Keratinocyte (primary cell): Measurements from ENCODE around the gene CLCNKB. TPM values are rescaled to one million over a fixed set of nuclear protein-coding genes. Genes with fewer than 3 reads are reported as not detected.

Source experiments
- DNase-seq: peaks from one replicate; pipeline ENCODE4 v3.0.0-alpha.2; 2011; ENCODE audit warnings: low read depth, missing footprints, low spot score
- FAIRE-seq: peaks from 2 replicates; lab custom pipeline; 2011; peaks lifted over from hg19 to GRCh38; lab: Jason Lieb, UNC
- H2AFZ ChIP-seq: 2 replicates; pipeline ENCODE4 v1.6.0; 2012; ENCODE audit warnings: low read length, control low read depth, inconsistent platforms; ENCODE audit not compliant: control insufficient read depth
- H3K27ac ChIP-seq: 2 replicates; pipeline ENCODE4 v1.5.1; 2011; ENCODE audit warnings: low read length; ENCODE audit not compliant: control insufficient read depth, insufficient read depth
- H3K27me3 ChIP-seq: 3 replicates; pipeline ENCODE4 v1.6.0; 2011; ENCODE audit warnings: low read length; ENCODE audit not compliant: control insufficient read depth, insufficient read depth; ENCODE audit errors: extremely low read depth
- H3K36me3 ChIP-seq, 2 experiments: 2 replicates in 1 of 2; 3 replicates in 1 of 2; pipeline ENCODE4 v1.5.1; 2011; ENCODE audit warnings: low read length in 2 of 2, mild to moderate bottlenecking in 1 of 2; ENCODE audit not compliant: control insufficient read depth in 2 of 2, insufficient read depth in 2 of 2; ENCODE audit errors: extremely low read depth in 1 of 2
- H3K4me1 ChIP-seq: 3 replicates; pipeline ENCODE4 v1.5.1; 2011; ENCODE audit warnings: low read length; ENCODE audit not compliant: control insufficient read depth, insufficient read depth; ENCODE audit errors: extremely low read depth
- H3K4me2 ChIP-seq: 3 replicates; pipeline ENCODE4 v1.6.0; 2011; ENCODE audit warnings: low read depth, low read length; ENCODE audit not compliant: control insufficient read depth, insufficient read depth; ENCODE audit errors: extremely low read depth
- H3K4me3 ChIP-seq, 3 experiments: fragments of 200-600 bp in 1 of 3; sonication (generic) in 1 of 3; 2 replicates in 2 of 3; 3 replicates in 1 of 3; pipeline ENCODE4 v1.5.1; 2011 to 2016; ENCODE audit warnings: low read length in 3 of 3, mild to moderate bottlenecking in 3 of 3, control low read depth in 2 of 3, inconsistent platforms in 1 of 3, low read depth in 1 of 3, mixed read lengths in 1 of 3, mixed run types in 1 of 3, moderate library complexity in 1 of 3; ENCODE audit not compliant: control insufficient read depth in 2 of 3, insufficient read depth in 2 of 3; ENCODE audit errors: extremely low read depth in 1 of 3
- H3K79me2 ChIP-seq: 2 replicates; pipeline ENCODE4 v1.6.0; 2012; ENCODE audit warnings: low read length; ENCODE audit not compliant: control insufficient read depth, insufficient read depth
- H3K9ac ChIP-seq: 3 replicates; pipeline ENCODE4 v1.6.0; 2011; ENCODE audit warnings: low read length; ENCODE audit not compliant: control insufficient read depth, insufficient read depth; ENCODE audit errors: extremely low read depth
- H3K9me1 ChIP-seq: 3 replicates; pipeline ENCODE4 v1.6.0; 2011; ENCODE audit warnings: low read length; ENCODE audit not compliant: control insufficient read depth, insufficient read depth; ENCODE audit errors: extremely low read depth
- H3K9me3 ChIP-seq: 2 replicates; pipeline ENCODE4 v1.5.1; 2012; ENCODE audit warnings: low read depth, low read length; ENCODE audit not compliant: control insufficient read depth
- H4K20me1 ChIP-seq: 3 replicates; pipeline ENCODE4 v1.6.0; 2011; ENCODE audit warnings: low read length; ENCODE audit not compliant: control insufficient read depth, insufficient read depth; ENCODE audit errors: extremely low read depth
- CTCF ChIP-seq, 3 experiments: IDR thresholded peaks in 1 of 3; conservative IDR thresholded peaks in 1 of 3; optimal IDR thresholded peaks in 1 of 3; 2 replicates in 2 of 3; 3 replicates in 1 of 3; pipeline versions ENCODE3 to v1.5.1; 2011; ENCODE audit warnings: low read length in 3 of 3, mild to moderate bottlenecking in 3 of 3, moderate library complexity in 2 of 3, control low read depth in 1 of 3, inconsistent platforms in 1 of 3; ENCODE audit not compliant: insufficient read depth in 2 of 3; ENCODE audit errors: extremely low read depth in 1 of 3
- EZH2 ChIP-seq: IDR thresholded peaks from one replicate; pipeline ENCODE4 v1.6.1; 2012; ENCODE audit warnings: inconsistent platforms, mild to moderate bottlenecking, low read length, moderate library complexity
- dilution Hi-C: fragments of 300-500 bp; cut with MboI; formaldehyde crosslinking; loops from one replicate; pipeline ENCODE4 v1.7.0; 2020; ENCODE audit warnings: low sequenced_read_pairs; ENCODE audit not compliant: extremely low pct_ligation_motif_present
- polyA plus RNA-seq, 5 experiments: library from polyadenylated mRNA; depleted of rRNA in 3 of 5; stranded (reverse) in 3 of 5; stranded (forward) in 1 of 5; unstranded in 1 of 5; fragments of >200 nt; gene quantifications; 1 replicate in 1 of 5; 2 replicates in 3 of 5; 3 replicates in 1 of 5; pipeline versions ENCODE4 v1.2.1 to v1.2.3, GENCODE V29; 2011 to 2012; ENCODE audit warnings: missing spikeins in 2 of 5, low read depth in 1 of 5, low replicate concordance in 1 of 5

The CLCNKB gene
- polyA plus RNA-seq, 1 donor (not counting 4 experiments of a cell fraction or from before 2014, with no cell fraction given) = not detected

- H3K27me3 ChIP-seq = no peaks in the 10 kb centered on the region
- H3K4me1 ChIP-seq = peaks cover 2% of the 10 kb centered on the region
- FAIRE-seq (no peak), DNase-seq (no peak)
- no peaks in the 10 kb centered on the region for H3K9me1 ChIP-seq
- no peak for TF ChIP-seq CTCF (optimal IDR thresholded peaks at IDR 0.05 in 1 of 3, IDR thresholded peaks at IDR 0.05 in 1 of 3, conservative IDR thresholded peaks at IDR 0.05 in 1 of 3; ENCODE audit: extremely low read depth in 1 of 3, insufficient read depth in 2 of 3, low read length in 3 of 3)
- no peak for TF ChIP-seq EZH2
- H3K36me3 ChIP-seq = no peaks in the 10 kb centered on the region
- H3K9ac ChIP-seq = no peak overlapping the region
- H3K27ac ChIP-seq = no peak overlapping the region
- H4K20me1 ChIP-seq = no peaks in the 10 kb centered on the region
- H2AFZ ChIP-seq = no peak overlapping the region
- dilution Hi-C loops = no loop called here
- H3K79me2 ChIP-seq = no peaks in the 10 kb centered on the region
- no peak overlapping the region for H3K4me2 ChIP-seq
- H3K4me3 ChIP-seq = no peak overlapping the region
- no peaks in the 10 kb centered on the region for H3K9me3 ChIP-seq
Observed at GRCh38 chr1:16046842-16047241, 3.3 kb downstream of the CLCNKB start.

- FAIRE-seq = no peak
- DNase-seq = no peak
- dilution Hi-C loops = no loop called here
- no peaks in the 10 kb centered on the region for H4K20me1 ChIP-seq
- no peak overlapping the region for H2AFZ ChIP-seq
- TF ChIP-seq CTCF (optimal IDR thresholded peaks at IDR 0.05 in 1 of 3, IDR thresholded peaks at IDR 0.05 in 1 of 3, conservative IDR thresholded peaks at IDR 0.05 in 1 of 3; ENCODE audit: extremely low read depth in 1 of 3, insufficient read depth in 2 of 3, low read length in 3 of 3) = no peak
- no peak for TF ChIP-seq EZH2
- no peak overlapping the region for H3K4me3 ChIP-seq
- H3K27me3 ChIP-seq = no peaks in the 10 kb centered on the region
- no peak overlapping the region for H3K4me2 ChIP-seq
- H3K36me3 ChIP-seq = no peaks in the 10 kb centered on the region
- peaks cover 2% of the 10 kb centered on the region for H3K4me1 ChIP-seq
- no peak overlapping the region for H3K27ac ChIP-seq
- H3K9me3 ChIP-seq = no peaks in the 10 kb centered on the region
- H3K9ac ChIP-seq = no peak overlapping the region
- H3K9me1 ChIP-seq = no peaks in the 10 kb centered on the region
- H3K79me2 ChIP-seq = no peaks in the 10 kb centered on the region
Observed at GRCh38 chr1:16047791-16048475, 4.4 kb downstream of the CLCNKB start.
